ENCODE data around the gene FOXJ3.
"Not testable (repeated sequence)": the region's sequence is repeated elsewhere in the genome, so short reads cannot be mapped to it uniquely, and the experiment has no call there.

The FOXJ3 gene

GRCh38 chr1:42209526-42210251, 125.3 kb downstream of the FOXJ3 start:
- DNase-seq (ENCODE audit: low read depth in 2 of 2) = no peak
- H3K4me3 ChIP-seq (replicated peaks in 1 of 2; ENCODE audit: low read depth in 2 of 2, low read length in 2 of 2) = no peak overlapping the region
- TF ChIP-seq, protein P1, sequence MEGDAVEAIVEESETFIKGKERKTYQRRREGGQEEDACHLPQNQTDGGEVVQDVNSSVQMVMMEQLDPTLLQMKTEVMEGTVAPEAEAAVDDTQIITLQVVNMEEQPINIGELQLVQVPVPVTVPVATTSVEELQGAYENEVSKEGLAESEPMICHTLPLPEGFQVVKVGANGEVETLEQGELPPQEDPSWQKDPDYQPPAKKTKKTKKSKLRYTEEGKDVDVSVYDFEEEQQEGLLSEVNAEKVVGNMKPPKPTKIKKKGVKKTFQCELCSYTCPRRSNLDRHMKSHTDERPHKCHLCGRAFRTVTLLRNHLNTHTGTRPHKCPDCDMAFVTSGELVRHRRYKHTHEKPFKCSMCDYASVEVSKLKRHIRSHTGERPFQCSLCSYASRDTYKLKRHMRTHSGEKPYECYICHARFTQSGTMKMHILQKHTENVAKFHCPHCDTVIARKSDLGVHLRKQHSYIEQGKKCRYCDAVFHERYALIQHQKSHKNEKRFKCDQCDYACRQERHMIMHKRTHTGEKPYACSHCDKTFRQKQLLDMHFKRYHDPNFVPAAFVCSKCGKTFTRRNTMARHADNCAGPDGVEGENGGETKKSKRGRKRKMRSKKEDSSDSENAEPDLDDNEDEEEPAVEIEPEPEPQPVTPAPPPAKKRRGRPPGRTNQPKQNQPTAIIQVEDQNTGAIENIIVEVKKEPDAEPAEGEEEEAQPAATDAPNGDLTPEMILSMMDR (IDR thresholded peaks at IDR 0.05; ENCODE audit: low read depth, low read length) = no peak

DNA sequence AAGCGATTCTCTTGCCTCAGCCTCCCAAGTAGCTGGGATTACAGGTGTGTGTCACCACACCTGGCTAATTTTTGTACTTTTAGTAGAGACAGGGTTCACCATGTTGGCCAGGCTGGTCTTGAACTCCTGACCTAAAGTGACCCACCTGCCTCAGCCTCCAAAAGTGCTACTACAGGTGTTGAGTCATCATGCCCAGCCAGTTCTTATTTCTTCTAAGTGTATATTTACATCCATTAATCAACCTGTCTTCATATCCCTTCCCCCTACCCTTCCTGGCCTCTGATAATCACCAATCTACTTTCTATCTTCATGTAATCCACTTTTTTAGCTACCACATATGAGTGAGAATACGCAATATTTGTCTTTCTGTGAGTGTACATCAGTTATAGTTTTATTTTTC, 128.1 kb downstream of the FOXJ3 start:
- not testable (repeated sequence) for H3K4me3 ChIP-seq (replicated peaks in 1 of 2; ENCODE audit: low read depth in 2 of 2, low read length in 2 of 2); DNase-seq (ENCODE audit: low read depth in 2 of 2)

GRCh38 chr1:42206164-42206563, 128.9 kb downstream of the FOXJ3 start:
- DNase-seq (ENCODE audit: low read depth in 2 of 2) = no peak
- TF ChIP-seq, protein P1 (IDR thresholded peaks at IDR 0.05; ENCODE audit: low read depth, low read length) = no peak

GRCh38 chr1:42201986-42202385, 133.0 kb downstream of the FOXJ3 start:
- no peak for DNase-seq (ENCODE audit: low read depth in 2 of 2)
- no peak overlapping the region for H3K4me3 ChIP-seq (replicated peaks in 1 of 2; ENCODE audit: low read depth in 2 of 2, low read length in 2 of 2)
- TF ChIP-seq, protein P1 (IDR thresholded peaks at IDR 0.05; ENCODE audit: low read depth, low read length) = no peak

More at GRCh38 chr1:42206164-42206563, 128.9 kb downstream of the FOXJ3 start:
- H3K4me3 ChIP-seq (replicated peaks in 1 of 2; ENCODE audit: low read depth in 2 of 2, low read length in 2 of 2) = no peak overlapping the region

GRCh38 chr1:42198251-42198650, 136.8 kb downstream of the FOXJ3 start:
- TF ChIP-seq, protein P1 (IDR thresholded peaks at IDR 0.05; ENCODE audit: low read depth, low read length) = no peak
- H3K4me3 ChIP-seq (replicated peaks in 1 of 2; ENCODE audit: low read depth in 2 of 2, low read length in 2 of 2) = no peak overlapping the region
- no peak for DNase-seq (ENCODE audit: low read depth in 2 of 2)

GRCh38 chr1:42195841-42196240, 139.2 kb downstream of the FOXJ3 start:
- H3K4me3 ChIP-seq (replicated peaks in 1 of 2; ENCODE audit: low read depth in 2 of 2, low read length in 2 of 2) = no peak overlapping the region
- no peak for DNase-seq (ENCODE audit: low read depth in 2 of 2)
- TF ChIP-seq, protein P1 (IDR thresholded peaks at IDR 0.05; ENCODE audit: low read depth, low read length) = no peak

DNA sequence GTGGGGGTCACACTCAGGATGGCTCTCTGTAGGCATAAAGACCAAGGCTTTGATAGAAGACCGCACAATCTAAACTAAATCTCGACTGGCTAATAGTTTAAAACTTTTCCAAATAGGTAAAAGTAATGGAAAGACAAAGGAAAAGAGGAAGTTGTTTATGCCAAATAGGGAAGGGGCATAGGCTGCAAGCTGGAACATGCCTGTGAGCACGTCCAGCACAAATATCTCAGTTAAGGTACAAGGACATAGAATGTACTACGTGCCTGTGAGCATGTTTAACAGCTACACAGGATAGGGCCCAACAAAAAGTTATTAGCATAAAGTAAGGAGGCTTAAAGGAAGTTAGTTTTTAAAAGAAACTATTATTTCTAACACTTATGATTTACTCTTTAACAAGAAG, 142.9 kb downstream of the FOXJ3 start:
- no peak overlapping the region for H3K4me3 ChIP-seq (replicated peaks in 1 of 2; ENCODE audit: low read depth in 2 of 2, low read length in 2 of 2)
- no peak for DNase-seq (ENCODE audit: low read depth in 2 of 2)
- TF ChIP-seq, protein P1 (IDR thresholded peaks at IDR 0.05; ENCODE audit: low read depth, low read length) = no peak
